OCI-LY7 (cell line): Measurements from ENCODE around the gene APC. TPM values are rescaled to one million over a fixed set of nuclear protein-coding genes. Genes with fewer than 3 reads are reported as not detected.

ENCODE experiments used
- Bru-seq: library from RNA; stranded (reverse); fragments of 400-500 nt; gene quantifications from one replicate; lab custom pipeline; 2021; lab: Mats Ljungman, UMichigan
- BruChase-seq, 2 experiments: library from RNA; stranded (reverse); fragments of 400-500 nt; gene quantifications; one replicate each; lab custom pipeline; 2021; lab: Mats Ljungman, UMichigan
- BruUV-seq: library from RNA; stranded (reverse); fragments of 400-500 nt; replicated peaks from 2 replicates; lab custom pipeline; 2021; lab: Mats Ljungman, UMichigan
- CTCF ChIA-PET: fragments of 300-600 bp; sonication (Branson Sonifier 250); formaldehyde crosslinking; loops from one replicate; lab custom pipeline; 2022; ENCODE audit warnings: antibody characterized with exemption; ENCODE audit not compliant: unreplicated experiment; lab: Charles Lee
- POLR2A ChIA-PET: fragments of 300-600 bp; sonication (Branson Sonifier 250); formaldehyde crosslinking; loops from one replicate; lab custom pipeline; 2022; ENCODE audit warnings: antibody characterized with exemption; lab: Charles Lee
- DNase-seq: peaks from one replicate; pipeline ENCODE4 v3.0.0-alpha.2; 2015; ENCODE audit warnings: low spot score
- H2AFZ ChIP-seq: fragments of 200-600 bp; sonication (generic), shearing (Covaris generic); 2 replicates; pipeline ENCODE4 v1.6.1; 2014; ENCODE audit warnings: mild to moderate bottlenecking, antibody characterized with exemption, low read length, moderate library complexity
- H3K27ac ChIP-seq: fragments of 200-600 bp; sonication (generic); 2 replicates; pipeline ENCODE4 v1.5.1; 2014; ENCODE audit warnings: mixed run types, low read depth, mild to moderate bottlenecking, moderate library complexity, low read length, inconsistent platforms; ENCODE audit not compliant: poor library complexity, severe bottlenecking
- H3K36me3 ChIP-seq: fragments of 200-600 bp; sonication (generic); 2 replicates; pipeline ENCODE4 v1.6.1; 2014; ENCODE audit warnings: mild to moderate bottlenecking, antibody characterized with exemption, low read length, moderate library complexity, mixed read lengths; ENCODE audit not compliant: insufficient read depth
- H3K4me1 ChIP-seq: fragments of 200-600 bp; sonication (generic); 2 replicates; pipeline ENCODE4 v1.5.1; 2014; ENCODE audit warnings: mild to moderate bottlenecking, low read length; ENCODE audit not compliant: insufficient read depth, poor library complexity, severe bottlenecking
- H3K4me2 ChIP-seq: fragments of 200-600 bp; sonication (generic); 2 replicates; pipeline ENCODE4 v1.6.1; 2014; ENCODE audit warnings: mild to moderate bottlenecking, low read length
- H3K4me3 ChIP-seq: fragments of 200-600 bp; sonication (generic); 2 replicates; pipeline ENCODE4 v1.5.1; 2014; ENCODE audit warnings: mild to moderate bottlenecking, low read depth, low read length; ENCODE audit not compliant: poor library complexity, severe bottlenecking
- H3K79me2 ChIP-seq: fragments of 200-600 bp; sonication (generic); 2 replicates; pipeline ENCODE4 v1.6.1; 2016; ENCODE audit warnings: low read depth, mild to moderate bottlenecking, low read length, moderate library complexity, mixed read lengths; ENCODE audit not compliant: insufficient read depth
- H3K9me2 ChIP-seq: fragments of 200-600 bp; sonication (generic); 2 replicates; pipeline ENCODE4 v1.6.1; 2016; ENCODE audit warnings: mild to moderate bottlenecking, low read length, mixed read lengths; ENCODE audit not compliant: insufficient read depth
- H3K9me3 ChIP-seq: fragments of 200-600 bp; sonication (generic); 2 replicates; pipeline ENCODE4 v1.6.1; 2014; ENCODE audit warnings: mild to moderate bottlenecking, mixed run types, low read length, mixed read lengths
- H4K20me1 ChIP-seq: fragments of 200-600 bp; sonication (generic); 2 replicates; pipeline ENCODE4 v1.6.1; 2014; ENCODE audit warnings: mild to moderate bottlenecking, antibody characterized with exemption, low read length, moderate library complexity, mixed read lengths; ENCODE audit not compliant: insufficient read depth
- EZH2phosphoT487 ChIP-seq: fragments of 200-600 bp; sonication (generic); IDR thresholded peaks from 2 replicates; pipeline ENCODE4 v1.6.1; 2018; ENCODE audit warnings: low read depth, borderline replicate concordance, mild to moderate bottlenecking, mixed run types, antibody characterized with exemption, low read length, moderate library complexity, mixed read lengths
- intact Hi-C: fragments of 100-400 bp; cut with micrococcal nuclease; formaldehyde crosslinking; loops from one replicate; pipeline ENCODE4 v1.10.0; 2022; ENCODE audit not compliant: unreplicated experiment
- long read RNA-seq: library from polyadenylated mRNA; stranded (forward); transcript quantifications from one replicate; pipeline ENCODE4 v2.0.0, GENCODE V29; 2022
- total RNA-seq, 2 experiments: library from RNA; depleted of rRNA in 1 of 2; stranded (reverse); fragments of >200 nt in 1 of 2; shearing (Covaris generic) in 1 of 2; gene quantifications; 2 replicates each; pipeline ENCODE4 v1.2.3, GENCODE V29; 2014 to 2022
- TF ChIP-seq, protein P1 (sequence below): fragments of 200-600 bp; sonication (generic); conservative IDR thresholded peaks from 2 replicates; pipeline ENCODE4 v1.5.1; 2014; ENCODE audit warnings: mild to moderate bottlenecking, antibody characterized with exemption, low read length, moderate library complexity, mixed read lengths

Gene APC
- total RNA-seq (2014; rRNA removed; shearing (Covaris generic)) (33.1 and 41.4 TPM in 2 replicates), total RNA-seq (2022) (34.8 and 35.9 TPM in 2 replicates), Bru-seq, nascent RNA (percentile 84 among the genes with signal in this experiment), BruChase-seq, experiment 1, labeled RNA remaining after a 6-hour chase (percentile 72 among the genes with signal in this experiment), BruChase-seq, experiment 2, labeled RNA remaining after a 2-hour chase (percentile 84 among the genes with signal in this experiment)
- long read RNA-seq, partial matches to known transcripts, result 0 of 7 reads
- long read RNA-seq, other reads (novel, unspliced or antisense), result 7 of 7 reads

DNA sequence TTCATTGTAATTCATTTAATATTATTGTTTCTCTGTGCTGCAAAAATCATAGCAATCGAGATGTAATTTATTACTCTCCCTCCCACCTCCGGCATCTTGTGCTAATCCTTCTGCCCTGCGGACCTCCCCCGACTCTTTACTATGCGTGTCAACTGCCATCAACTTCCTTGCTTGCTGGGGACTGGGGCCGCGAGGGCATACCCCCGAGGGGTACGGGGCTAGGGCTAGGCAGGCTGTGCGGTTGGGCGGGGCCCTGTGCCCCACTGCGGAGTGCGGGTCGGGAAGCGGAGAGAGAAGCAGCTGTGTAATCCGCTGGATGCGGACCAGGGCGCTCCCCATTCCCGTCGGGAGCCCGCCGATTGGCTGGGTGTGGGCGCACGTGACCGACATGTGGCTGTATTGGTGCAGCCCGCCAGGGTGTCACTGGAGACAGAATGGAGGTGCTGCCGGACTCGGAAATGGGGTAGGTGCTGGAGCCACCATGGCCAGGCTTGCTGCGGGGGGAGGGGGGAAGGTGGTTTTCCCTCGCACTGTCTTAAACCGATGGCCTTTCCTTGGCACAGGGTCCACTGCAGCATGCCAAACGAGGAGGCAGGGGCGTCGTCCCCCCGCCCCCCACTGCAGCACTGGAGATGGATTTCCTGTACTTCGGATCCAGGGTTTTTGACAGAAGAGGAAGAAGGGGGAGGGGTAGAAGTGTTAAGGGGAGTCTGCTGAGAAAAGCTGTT is at the start of gene APC:
APC (plus strand) TSS at position 423 of the 728 bp plus-strand sequence. CDS start 17,006 bp downstream, outside the sequence.
- H3K79me2 ChIP-seq, result peaks cover 44% of the 10 kb centered on the region
- H2AFZ ChIP-seq, result peak within 1 kb of the TSS; percentile 95
- H3K36me3 ChIP-seq, result no peaks in the 10 kb centered on the region; the same call in 1 of the 2 replicates
- H3K9me3 ChIP-seq, result no peaks in the 10 kb centered on the region
- peaks cover 18% of the 10 kb centered on the region for H3K4me1 ChIP-seq
- peak; percentile 88 for DNase-seq
- CTCF ChIA-PET, result no interaction called here
- no TSS peak for BruUV-seq
- H3K9me2 ChIP-seq, result no peaks in the 10 kb centered on the region
- peak within 1 kb of the TSS; percentile 89 for H3K4me2 ChIP-seq
- H3K4me3 ChIP-seq, result peak within 1 kb of the TSS; percentile 85
- POLR2A ChIA-PET, result interaction anchor here (0.6 to 5.7 kb wide), 12 partner anchors 10 to 129 kb away, joined by 3 to 38 read pairs (median 5); no protein-coding TSS in a partner anchor
- H3K27ac ChIP-seq, result peak within 1 kb of the TSS; percentile 37
- intact Hi-C loops, result loop anchor here (2.0 kb wide), 1 partner anchor 31 kb away; no protein-coding TSS in a partner anchor
- TF ChIP-seq EZH2phosphoT487, result no peak
- TF ChIP-seq, protein P1, sequence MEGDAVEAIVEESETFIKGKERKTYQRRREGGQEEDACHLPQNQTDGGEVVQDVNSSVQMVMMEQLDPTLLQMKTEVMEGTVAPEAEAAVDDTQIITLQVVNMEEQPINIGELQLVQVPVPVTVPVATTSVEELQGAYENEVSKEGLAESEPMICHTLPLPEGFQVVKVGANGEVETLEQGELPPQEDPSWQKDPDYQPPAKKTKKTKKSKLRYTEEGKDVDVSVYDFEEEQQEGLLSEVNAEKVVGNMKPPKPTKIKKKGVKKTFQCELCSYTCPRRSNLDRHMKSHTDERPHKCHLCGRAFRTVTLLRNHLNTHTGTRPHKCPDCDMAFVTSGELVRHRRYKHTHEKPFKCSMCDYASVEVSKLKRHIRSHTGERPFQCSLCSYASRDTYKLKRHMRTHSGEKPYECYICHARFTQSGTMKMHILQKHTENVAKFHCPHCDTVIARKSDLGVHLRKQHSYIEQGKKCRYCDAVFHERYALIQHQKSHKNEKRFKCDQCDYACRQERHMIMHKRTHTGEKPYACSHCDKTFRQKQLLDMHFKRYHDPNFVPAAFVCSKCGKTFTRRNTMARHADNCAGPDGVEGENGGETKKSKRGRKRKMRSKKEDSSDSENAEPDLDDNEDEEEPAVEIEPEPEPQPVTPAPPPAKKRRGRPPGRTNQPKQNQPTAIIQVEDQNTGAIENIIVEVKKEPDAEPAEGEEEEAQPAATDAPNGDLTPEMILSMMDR, result no peak
- 0 out of 2 replicates have a peak, but pooled peaks cover 4% of the 10 kb centered on the region for H4K20me1 ChIP-seq

DNA sequence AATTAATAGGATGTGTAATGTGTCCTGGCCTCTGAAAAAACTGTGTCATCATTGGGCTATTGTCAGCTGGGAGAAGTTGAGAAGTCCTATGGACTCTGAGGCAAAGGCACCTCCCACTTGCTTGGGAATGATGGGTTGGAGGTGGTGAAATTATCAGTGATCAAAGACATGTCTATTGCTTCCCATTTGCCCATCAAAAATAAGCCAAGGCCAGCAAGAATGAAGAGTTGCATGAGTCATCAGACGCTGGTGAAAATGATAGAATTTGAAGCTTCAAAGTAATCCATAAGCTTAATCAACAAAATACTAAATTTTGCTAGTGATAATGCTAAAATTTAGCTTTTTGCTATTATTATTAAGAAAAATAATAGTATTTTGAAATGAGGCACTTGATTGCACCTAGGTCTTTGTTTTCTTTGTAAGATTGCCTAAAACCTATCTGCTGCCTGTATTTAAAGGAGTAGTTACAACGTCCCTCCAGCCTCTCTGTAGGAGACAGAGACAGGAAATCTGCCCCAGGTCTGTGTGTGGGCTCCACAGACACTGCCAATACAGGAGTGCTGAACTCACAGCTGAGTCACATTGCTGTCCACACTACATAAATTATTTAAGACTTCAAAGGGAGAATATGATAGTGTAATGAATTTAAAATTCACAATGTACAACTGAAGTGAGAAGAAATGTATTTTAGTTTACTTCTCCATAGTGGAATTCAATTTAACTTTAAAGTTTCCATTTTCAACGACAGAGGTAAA is 48.4 kb upstream of the APC start:
- Histone ChIP-seq H3K9me2 (no peaks in the 10 kb centered on the region), H3K9me3 (0 out of 2 replicates have a peak, but pooled peaks cover 5% of the 10 kb centered on the region), H3K27ac (no peak overlapping the region), H3K4me2 (no peak overlapping the region), H2AFZ (no peak overlapping the region), H4K20me1 (no peaks in the 10 kb centered on the region), H3K36me3 (no peaks in the 10 kb centered on the region), H3K4me3 (no peak overlapping the region), H3K79me2 (no peaks in the 10 kb centered on the region), H3K4me1 (peaks cover 8% of the 10 kb centered on the region)
- BruUV-seq, result no TSS peak
- intact Hi-C loops, result no loop called here
- DNase-seq, result no peak
- ChIA-PET POLR2A (interaction anchor here (0.8 to 1.5 kb wide), 2 partner anchors 8 to 29 kb away, joined by 3 to 5 read pairs; no protein-coding TSS in a partner anchor), CTCF (interaction anchor here (1.5 to 1.6 kb wide), 2 partner anchors 10 to 68 kb away, joined by 4 read pairs; no protein-coding TSS in a partner anchor)
- TF ChIP-seq EZH2phosphoT487, result no peak
- TF ChIP-seq, protein P1, result no peak
